B cell (primary cell): ENCODE results near the gene NAA11.

Source experiments
- EZH2 ChIP-seq: IDR thresholded peaks from 2 replicates; pipeline ENCODE4 v1.6.1; 2012; ENCODE audit warnings: borderline replicate concordance, low read depth, mild to moderate bottlenecking, moderate library complexity, low read length; ENCODE audit not compliant: insufficient read depth, poor library complexity, severe bottlenecking
- TF ChIP-seq, protein P1 (sequence below): fragments of 200-600 bp; IDR thresholded peaks from one replicate; pipeline ENCODE4 v1.8.0; 2022; ENCODE audit warnings: antibody characterized with exemption, mild to moderate bottlenecking

DNA sequence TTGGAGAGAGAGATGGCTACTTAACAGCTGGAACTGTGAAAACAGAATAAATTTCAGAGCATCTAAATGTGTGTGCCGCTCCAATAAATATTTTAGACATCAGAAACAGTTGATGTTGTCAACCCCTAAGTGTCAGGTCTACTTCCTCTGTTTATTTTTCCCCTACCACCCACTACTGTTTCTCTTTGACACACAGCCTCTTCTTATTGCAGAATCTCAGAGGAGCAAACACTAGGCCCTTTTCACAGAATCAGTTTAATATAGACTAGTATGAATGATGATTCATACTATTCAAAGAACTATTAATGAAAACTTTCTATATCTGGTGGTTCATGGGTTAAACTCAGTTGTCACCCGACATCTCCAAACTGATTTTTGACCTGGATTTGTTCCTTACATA, 33.9 kb downstream of the NAA11 start:
- TF ChIP-seq, protein P1, sequence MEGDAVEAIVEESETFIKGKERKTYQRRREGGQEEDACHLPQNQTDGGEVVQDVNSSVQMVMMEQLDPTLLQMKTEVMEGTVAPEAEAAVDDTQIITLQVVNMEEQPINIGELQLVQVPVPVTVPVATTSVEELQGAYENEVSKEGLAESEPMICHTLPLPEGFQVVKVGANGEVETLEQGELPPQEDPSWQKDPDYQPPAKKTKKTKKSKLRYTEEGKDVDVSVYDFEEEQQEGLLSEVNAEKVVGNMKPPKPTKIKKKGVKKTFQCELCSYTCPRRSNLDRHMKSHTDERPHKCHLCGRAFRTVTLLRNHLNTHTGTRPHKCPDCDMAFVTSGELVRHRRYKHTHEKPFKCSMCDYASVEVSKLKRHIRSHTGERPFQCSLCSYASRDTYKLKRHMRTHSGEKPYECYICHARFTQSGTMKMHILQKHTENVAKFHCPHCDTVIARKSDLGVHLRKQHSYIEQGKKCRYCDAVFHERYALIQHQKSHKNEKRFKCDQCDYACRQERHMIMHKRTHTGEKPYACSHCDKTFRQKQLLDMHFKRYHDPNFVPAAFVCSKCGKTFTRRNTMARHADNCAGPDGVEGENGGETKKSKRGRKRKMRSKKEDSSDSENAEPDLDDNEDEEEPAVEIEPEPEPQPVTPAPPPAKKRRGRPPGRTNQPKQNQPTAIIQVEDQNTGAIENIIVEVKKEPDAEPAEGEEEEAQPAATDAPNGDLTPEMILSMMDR: no peak
- no peak for TF ChIP-seq EZH2
